HL-60 (cell line): Measurements from ENCODE around the gene DNASE1L2.

Source experiments
- GABPA ChIP-seq: IDR thresholded peaks from 2 replicates; pipeline ENCODE4 v1.6.1; 2012; ENCODE audit warnings: low read depth
- POLR2AphosphoS5 ChIP-seq: IDR thresholded peaks from 2 replicates; pipeline ENCODE4 v1.6.1; 2012; ENCODE audit warnings: low read depth
- REST ChIP-seq: IDR thresholded peaks from 2 replicates; pipeline ENCODE4 v1.6.1; 2012; ENCODE audit warnings: low read depth; ENCODE audit not compliant: insufficient replicate concordance
- SPI1 ChIP-seq: IDR thresholded peaks from 2 replicates; pipeline ENCODE4 v1.6.1; 2012; ENCODE audit warnings: low read depth, mild to moderate bottlenecking, borderline replicate concordance
- TF ChIP-seq, protein P1 (sequence below): IDR thresholded peaks from one replicate; pipeline ENCODE4 v1.5.1; 2011; ENCODE audit warnings: low read length, control low read depth, inconsistent platforms; ENCODE audit not compliant: insufficient read depth

DNA sequence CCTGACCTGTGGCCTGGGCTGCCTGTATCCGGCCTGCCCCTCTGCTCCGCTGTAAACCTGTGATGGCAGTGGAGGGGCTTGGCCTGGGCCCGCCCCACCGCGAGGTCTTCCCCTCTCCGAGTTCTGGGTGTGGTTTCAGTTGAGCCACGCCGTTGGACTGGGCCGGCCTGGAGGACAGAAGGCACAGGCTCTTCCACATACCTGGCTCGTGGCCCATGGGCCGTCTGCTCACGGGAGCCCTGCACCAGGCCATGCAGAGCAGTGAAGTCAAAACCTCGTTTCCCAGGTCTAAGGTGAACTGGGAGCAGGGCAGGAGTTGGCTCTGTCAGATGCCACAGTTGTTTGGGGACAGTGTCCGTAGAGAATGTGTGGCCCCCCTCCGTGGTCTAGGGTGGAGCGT, 37.2 kb downstream of the DNASE1L2 start:
- TF ChIP-seq, protein P1, sequence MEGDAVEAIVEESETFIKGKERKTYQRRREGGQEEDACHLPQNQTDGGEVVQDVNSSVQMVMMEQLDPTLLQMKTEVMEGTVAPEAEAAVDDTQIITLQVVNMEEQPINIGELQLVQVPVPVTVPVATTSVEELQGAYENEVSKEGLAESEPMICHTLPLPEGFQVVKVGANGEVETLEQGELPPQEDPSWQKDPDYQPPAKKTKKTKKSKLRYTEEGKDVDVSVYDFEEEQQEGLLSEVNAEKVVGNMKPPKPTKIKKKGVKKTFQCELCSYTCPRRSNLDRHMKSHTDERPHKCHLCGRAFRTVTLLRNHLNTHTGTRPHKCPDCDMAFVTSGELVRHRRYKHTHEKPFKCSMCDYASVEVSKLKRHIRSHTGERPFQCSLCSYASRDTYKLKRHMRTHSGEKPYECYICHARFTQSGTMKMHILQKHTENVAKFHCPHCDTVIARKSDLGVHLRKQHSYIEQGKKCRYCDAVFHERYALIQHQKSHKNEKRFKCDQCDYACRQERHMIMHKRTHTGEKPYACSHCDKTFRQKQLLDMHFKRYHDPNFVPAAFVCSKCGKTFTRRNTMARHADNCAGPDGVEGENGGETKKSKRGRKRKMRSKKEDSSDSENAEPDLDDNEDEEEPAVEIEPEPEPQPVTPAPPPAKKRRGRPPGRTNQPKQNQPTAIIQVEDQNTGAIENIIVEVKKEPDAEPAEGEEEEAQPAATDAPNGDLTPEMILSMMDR: no peak
- TF ChIP-seq REST: no peak
- no peak for TF ChIP-seq GABPA
- no peak for TF ChIP-seq POLR2AphosphoS5
- TF ChIP-seq SPI1: no peak
